IPS DF 4.7 (cell line): Measurements from ENCODE around the gene TTYH3.
"Not testable (repeated sequence)": the region's sequence is repeated elsewhere in the genome, so short reads cannot be mapped to it uniquely, and the experiment has no call there.

ENCODE experiments used
- DNase-seq: peaks from one replicate; pipeline ENCODE4 v3.0.0-alpha.2; 2013; ENCODE audit warnings: low spot score; ENCODE audit errors: extremely low read depth

Gene TTYH3

DNA sequence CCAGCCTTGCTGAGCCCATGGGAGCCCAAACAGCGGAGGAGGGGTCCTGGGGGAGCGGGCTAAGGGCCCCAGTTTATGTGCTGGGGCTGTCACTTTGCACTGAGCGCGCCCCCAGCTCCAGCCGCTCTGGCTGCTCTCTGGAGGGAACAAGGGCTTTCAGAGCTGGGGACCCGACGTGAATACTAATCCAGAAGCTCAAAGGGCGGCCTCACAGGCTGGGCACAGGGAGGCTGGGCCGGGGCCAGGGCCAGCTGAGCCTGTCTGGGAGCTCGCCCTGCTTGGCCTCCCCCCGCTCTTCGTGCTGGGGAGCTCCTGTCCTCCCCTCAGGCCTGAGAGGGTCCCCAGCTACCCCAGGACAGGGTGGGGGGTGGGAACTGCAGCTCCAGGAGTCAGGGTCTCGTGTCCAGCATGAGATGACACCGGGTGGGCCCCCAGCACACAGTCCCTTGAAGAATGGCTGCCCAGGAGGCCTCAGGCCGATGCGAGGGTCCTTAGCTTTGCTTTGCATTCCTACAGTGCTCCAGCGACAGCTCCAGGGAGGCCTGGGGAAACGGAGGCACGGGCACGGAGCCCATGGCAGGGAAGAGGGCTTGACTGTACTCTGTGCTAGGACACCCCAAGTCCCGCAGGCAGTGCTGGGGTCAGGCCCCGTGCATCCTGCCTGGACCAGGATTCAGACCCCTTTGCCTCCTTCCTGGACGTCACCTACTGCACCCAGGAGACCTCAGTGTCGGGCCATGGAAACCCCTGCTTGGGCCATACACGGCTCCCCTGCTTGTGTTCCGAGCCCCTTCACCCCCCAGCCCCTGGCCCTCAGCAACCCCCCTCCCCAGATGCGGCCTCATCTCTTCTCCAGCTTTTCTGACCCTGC is 50.4 kb downstream of the TTYH3 start:
- DNase-seq, result no peak

- no peak for DNase-seq
These were observed 52.7 kb downstream of the TTYH3 start for GRCh38 chr7:2684501-2684900.

GRCh38 chr7:2686101-2686500 is 54.3 kb downstream of the TTYH3 start:
- no peak for DNase-seq

- DNase-seq, result no peak
These were observed 55.6 kb downstream of the TTYH3 start for GRCh38 chr7:2687338-2687869.

DNA sequence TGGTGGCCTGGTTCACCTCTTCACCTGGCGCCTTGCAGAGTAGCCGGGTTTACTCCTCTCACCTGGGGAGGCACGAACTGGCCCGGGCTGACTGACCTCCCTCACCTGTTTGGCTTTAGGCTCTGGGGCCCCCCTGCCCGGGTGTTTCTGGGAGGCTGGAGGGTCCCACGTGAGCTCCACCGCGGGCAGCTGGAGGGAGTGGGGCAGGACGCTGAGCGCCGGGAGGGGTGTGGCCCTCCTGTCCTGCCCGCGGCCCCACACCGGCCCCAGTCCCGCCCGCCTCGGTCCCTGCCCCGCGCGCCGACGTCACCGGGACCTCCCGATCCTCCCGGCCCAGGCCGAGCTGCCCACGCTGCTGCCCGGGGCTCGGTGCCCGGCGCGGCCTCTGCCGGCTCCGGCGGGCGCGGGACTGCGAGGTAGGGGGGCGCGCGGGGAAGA is 56.1 kb downstream of the TTYH3 start, which contains the start of gene AMZ1:
Gene AMZ1 (plus strand): TSS at position 322 of the 438 bp plus-strand sequence. CDS start 12,250 bp downstream, outside the sequence.
- DNase-seq, result no peak

DNA sequence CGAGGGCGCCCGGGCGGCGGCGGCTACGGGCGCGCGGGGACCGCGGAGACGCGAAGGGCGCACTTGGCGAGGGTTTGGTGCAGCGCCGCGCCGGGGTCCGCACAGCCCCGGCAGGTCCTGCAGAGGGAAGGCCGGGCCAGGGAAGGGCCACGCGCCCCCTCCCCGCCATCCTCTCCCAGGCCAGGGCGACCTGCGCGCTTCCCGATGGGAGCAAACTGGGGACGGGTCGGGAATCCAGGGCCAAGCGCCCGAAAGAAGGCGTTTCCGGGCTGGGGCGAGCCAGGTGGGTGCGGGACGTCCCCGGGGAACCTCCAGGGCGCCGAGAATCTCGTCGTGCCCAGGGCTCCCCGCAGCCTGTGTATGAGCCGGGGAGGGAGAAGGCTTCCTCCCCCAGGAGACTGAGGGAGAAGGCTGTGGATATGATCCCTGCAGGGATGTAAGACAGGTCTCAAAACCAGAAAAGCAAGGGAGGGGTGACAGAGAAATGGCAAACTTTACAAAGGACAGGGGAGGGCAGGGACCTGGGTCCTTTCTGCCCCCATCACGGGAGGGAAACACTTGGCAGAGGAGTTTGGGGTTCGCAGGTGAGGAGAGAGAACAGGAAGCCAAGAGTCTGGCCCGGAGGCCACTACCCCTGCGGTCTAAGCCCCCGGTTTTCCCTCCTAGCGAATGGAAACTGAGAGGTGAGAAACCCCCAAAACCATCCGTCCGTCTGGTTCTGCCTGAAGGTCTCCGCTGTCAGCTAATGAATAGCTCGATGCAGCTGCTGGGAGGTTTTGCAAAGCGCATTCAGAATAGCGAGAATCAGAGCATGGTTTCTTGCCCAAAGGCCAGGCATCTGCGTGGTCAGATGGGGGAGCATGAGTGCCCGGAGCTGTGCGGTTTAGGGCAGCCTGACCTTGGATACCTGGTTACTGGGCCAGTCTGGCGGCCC is 56.9 kb downstream of the TTYH3 start:
- DNase-seq, result no peak

DNA sequence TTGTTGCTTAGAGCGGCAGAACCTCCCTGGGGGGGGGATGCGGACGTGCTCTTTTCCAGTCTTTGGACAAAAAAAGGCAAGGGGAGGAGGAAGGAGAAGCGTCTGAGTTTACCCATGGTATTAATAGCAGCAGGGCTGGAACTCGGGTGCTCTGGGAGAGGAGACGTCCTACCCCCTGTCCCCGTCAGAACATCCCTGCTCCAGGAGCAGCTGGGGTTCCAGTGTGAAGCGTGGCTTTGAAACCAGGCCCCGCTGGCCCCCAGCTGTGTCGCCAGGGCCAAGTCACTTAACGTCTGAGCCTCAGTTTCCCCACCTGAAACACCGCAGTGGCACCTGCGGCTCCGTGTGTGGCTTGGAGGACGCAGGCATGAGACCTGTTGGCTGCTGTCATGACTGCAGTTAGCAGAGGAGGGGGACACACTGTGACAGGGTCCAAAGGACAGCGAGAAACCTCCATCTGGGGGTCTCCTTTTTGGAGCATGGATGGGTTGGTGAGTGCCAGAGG is 57.6 kb downstream of the TTYH3 start:
- DNase-seq, result no peak

DNA sequence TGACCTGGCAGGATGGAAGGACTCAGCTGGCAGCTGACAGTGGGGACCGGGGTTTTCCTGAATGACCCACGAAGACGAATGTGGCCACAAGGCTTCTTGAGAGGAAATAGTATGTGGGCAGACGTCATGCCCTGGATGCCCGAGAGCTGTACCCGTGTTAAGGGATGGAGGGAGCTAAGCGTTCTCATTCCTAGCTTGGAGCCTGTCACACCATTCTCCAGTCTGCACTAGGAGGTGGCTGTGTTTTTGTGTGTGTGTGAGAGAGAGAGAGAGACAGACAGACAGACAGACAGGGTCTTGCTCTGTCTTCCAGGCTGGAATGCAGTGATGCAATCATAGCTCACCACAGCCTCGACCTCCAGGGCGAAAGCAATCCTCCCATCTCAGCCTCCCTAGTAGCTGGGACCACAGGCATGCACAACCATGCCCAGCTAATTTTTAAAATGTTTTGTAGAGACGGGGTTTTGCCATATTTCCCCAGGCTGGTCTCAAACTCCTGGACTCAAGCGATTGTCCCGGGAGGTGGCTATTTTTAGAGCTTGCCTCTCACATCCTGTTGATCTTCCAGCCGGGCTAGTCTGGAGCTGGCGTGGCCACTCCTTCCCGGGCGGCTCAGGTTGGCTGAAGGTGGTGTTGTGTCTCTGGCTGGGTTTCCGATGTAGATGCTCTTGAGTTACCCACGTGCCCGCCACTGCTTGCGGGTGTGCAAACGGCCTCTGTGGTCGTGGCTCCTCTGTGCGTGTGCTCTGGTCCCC is 58.3 kb downstream of the TTYH3 start:
- DNase-seq, result no peak

GRCh38 chr7:2691011-2691707 is 59.4 kb downstream of the TTYH3 start:
- no peak for DNase-seq

- DNase-seq, result not testable (repeated sequence)
These were observed 60.2 kb downstream of the TTYH3 start for GRCh38 chr7:2691932-2692439.

DNA sequence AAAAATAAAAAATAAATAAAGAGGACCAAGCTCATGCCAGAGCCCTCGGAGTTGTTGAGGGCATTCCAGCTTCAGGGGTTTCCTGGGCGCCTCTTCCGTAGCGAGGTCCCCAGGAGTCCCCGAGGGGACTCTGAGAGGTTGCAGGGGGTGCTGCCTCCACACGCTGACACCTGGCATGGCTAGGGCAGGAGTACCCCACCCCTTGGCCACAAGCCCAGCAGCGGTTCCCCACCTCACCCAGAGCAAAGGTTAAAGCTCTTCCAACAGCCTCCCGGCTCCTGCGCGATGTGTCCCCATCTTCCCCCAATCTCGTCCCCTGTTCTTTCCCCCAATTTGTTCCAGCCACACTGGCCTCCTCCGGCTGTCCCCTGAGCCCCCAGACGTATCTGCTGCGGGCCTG is 60.8 kb downstream of the TTYH3 start:
- DNase-seq, result no peak

DNA sequence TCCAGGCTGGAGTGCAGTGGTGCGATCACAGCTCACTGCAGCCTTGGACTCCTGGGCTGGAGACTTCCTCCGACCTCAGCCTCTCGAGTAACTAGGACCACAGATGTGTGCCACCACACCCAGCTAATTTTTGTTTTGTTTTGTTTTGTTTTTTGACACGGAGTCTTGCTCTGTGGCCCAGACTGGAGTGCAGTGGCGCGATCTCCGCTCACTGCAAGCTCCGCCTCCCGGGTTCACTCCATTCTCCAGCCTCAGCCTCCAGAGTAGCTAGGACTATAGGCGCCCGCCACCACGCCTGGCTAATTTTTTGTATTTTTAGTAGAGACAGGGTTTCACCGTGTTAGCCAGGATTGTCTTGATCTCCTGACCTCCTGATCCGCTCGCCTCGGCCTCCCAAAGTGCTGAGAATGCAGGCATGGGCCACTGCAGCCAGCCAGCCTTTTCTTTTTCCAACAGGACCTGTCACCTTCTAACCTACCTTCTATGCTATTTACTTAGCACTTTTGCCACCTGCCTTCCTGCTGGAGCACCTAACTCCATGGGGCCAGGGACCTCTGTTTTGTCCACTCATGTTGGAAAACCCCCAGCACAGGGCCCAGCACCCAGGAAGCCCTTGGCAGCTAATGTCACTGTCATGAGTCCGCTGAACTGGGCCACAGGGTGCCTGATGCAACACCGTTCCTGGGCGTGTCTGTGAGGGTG is 61.8 kb downstream of the TTYH3 start:
- not testable (repeated sequence) for DNase-seq

GRCh38 chr7:2694122-2694436 is 62.3 kb downstream of the TTYH3 start:
- DNase-seq, result not testable (repeated sequence)

GRCh38 chr7:2698581-2699288 is 66.9 kb downstream of the TTYH3 start:
- DNase-seq, result no peak

GRCh38 chr7:2699289-2699620 is 67.5 kb downstream of the TTYH3 start:
- DNase-seq, result no peak

GRCh38 chr7:2700141-2700850 is 68.5 kb downstream of the TTYH3 start:
- DNase-seq, result no peak

DNA sequence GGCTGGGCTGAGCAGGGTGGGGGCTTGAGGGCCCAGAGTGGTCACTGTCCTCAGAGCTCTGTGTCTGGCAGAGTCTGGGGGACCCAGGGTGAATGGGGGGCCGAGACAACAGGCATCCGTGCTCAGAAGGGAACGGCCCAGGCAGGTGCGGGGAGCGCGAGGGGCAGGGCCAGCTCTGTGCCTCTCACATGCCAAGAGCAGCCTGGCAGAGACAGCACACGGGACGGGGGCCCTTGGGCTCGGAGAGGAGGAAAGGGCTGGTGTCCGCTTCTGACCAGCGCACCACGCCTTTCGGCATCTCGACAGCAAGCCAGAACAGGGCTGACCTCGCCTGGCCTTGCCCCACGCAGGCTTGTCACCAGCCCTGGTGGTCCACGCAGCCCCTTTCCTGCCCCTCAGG is 69.6 kb downstream of the TTYH3 start:
- DNase-seq, result no peak

DNA sequence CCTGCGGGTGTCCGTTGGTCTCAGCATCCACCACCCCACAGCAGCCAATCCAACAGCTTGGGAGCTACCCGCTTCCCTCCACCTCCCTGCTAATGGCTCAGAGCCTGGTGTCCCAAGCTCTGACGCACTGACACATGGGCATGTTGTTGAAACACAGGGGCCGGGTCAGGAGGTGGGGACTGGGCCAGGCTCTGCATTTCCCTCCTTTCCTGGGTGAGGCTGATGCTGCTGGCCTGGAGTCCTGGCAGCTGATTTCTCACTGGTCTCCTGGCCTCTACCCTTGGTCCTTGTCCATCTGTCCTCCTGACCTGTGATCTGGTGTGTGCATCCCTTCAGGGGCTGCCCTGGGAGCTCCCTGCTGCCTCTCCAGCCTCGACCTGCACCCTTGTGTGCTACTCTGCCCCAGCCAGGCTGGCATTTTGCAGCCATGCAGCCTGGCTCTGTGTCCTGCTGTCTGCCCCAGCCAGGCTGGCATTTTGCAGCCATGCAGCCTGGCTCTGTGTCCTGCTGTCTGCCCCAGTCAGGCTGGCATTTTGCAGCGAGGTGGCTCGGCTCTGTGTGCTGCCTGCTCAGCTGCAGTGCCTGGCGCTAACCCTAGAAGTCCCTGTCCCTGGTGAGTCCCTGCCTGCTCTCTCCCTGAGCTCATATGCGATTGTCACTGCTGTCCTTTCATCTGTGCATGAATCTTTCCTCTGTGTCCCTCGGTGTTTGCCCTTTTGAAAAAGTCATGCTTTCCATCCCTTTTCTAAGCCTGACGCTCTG is 70.2 kb downstream of the TTYH3 start:
- no peak for DNase-seq
